ENCODE data around the gene SOX13. TPM values are rescaled to one million over a fixed set of nuclear protein-coding genes. Genes with fewer than 3 reads are reported as not detected.

The SOX13 gene
- total RNA-seq, 1 experiment from 2014 or later, result 31.5 TPM

DNA sequence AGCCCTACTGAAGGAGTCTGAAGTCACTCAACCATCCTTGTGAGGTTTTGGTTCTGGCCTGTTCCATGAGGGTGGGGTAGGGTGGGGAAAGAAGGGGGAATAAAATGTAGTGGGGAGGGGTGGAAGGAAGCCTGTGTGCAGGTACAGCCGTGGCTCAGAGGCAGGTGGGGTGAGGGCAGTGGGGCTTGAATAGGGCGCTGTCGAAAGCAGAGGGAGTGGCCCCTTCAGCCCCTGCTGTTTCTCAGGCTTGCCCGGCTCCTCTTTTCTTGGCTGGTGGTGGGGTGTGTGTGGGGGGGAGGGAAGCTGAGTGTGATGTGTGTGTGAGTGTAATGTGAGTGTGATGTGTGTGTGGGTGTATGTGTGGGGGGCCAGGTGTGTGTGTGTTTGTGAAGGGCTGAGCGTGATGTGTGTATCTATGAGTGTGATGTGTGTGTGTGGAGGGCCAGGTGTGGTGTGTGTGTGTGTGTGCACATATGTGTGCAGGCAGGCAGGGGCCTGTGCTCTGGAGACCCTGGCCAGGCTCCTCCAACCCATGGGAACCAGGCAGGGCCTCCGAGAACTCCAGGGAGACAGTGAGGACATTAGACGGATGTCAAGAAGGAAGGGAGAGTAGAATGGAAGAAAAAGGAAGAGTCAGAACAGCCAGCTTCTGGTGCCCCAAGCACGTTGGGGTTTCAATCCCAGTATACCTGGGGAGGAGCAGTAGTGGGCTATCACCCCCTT is 9.0 kb downstream of the SOX13 start:
- Mint-ChIP-seq H3K4me1 (ENCODE audit: low read depth, unreplicated experiment) (peaks cover 46% of the 10 kb centered on the region), H3K9me3 (ENCODE audit: unreplicated experiment) (no peaks in the 10 kb centered on the region), H3K4me3 (ENCODE audit: unreplicated experiment) (no peak overlapping the region), H3K36me3 (ENCODE audit: insufficient read depth, unreplicated experiment) (peaks cover 8% of the 10 kb centered on the region), H3K27me3 (ENCODE audit: insufficient read depth, unreplicated experiment) (no peaks in the 10 kb centered on the region), H3K27ac (ENCODE audit: unreplicated experiment) (peak overlapping the region; percentile 6)
- no peak overlapping the region for H3K4me3 ChIP-seq (ENCODE audit: low read depth, low read length)
- no peaks in the 10 kb centered on the region for H3K27me3 ChIP-seq (replicated peaks; ENCODE audit: control insufficient read depth, insufficient read depth, low read length)
- no peaks in the 10 kb centered on the region for H3K9me3 ChIP-seq
- ChIA-PET CTCF (no interaction called here), POLR2A (no interaction called here)
- intact Hi-C loops (cut with micrococcal nuclease; ENCODE audit: unreplicated experiment), result no loop called here
- H3K4me1 ChIP-seq, result peaks cover 47% of the 10 kb centered on the region
- no peaks in the 10 kb centered on the region; the same call in 1 of the 2 replicates for H3K36me3 ChIP-seq (ENCODE audit: control insufficient read depth, insufficient read depth, low read length)
- DNase-seq, result no peak
- TF ChIP-seq, protein P1, sequence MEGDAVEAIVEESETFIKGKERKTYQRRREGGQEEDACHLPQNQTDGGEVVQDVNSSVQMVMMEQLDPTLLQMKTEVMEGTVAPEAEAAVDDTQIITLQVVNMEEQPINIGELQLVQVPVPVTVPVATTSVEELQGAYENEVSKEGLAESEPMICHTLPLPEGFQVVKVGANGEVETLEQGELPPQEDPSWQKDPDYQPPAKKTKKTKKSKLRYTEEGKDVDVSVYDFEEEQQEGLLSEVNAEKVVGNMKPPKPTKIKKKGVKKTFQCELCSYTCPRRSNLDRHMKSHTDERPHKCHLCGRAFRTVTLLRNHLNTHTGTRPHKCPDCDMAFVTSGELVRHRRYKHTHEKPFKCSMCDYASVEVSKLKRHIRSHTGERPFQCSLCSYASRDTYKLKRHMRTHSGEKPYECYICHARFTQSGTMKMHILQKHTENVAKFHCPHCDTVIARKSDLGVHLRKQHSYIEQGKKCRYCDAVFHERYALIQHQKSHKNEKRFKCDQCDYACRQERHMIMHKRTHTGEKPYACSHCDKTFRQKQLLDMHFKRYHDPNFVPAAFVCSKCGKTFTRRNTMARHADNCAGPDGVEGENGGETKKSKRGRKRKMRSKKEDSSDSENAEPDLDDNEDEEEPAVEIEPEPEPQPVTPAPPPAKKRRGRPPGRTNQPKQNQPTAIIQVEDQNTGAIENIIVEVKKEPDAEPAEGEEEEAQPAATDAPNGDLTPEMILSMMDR (IDR thresholded peaks at IDR 0.05; ENCODE audit: insufficient read depth in 1 of 2, low read depth in 1 of 2, low read length in 1 of 2, severe bottlenecking in 1 of 2, unreplicated experiment in 1 of 2), result no peak
- no TSS peak for BruUV-seq (replicated peaks)

DNA sequence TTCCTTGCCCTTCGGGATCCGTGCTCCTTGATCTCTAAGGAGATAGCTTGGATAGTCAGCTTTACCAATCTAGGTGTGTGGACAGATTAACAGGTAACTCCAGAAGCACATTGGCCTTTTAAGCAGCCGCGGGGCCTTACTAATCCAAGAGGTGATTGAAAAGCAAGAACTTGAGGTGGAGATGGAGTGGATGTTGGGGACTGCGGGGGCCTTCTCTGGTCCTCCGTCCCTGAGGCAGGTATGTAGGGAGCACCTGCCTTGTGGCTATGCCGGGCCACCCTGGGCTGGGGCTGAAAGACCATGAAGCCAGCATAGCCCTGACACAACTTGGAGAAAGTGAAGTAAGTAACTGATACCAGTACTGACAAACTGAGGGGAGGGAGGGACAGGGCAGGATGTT is 10.6 kb downstream of the SOX13 start:
- peaks cover 5% of the 10 kb centered on the region for H3K36me3 Mint-ChIP-seq (ENCODE audit: insufficient read depth, unreplicated experiment)
- TF ChIP-seq, protein P1 (IDR thresholded peaks at IDR 0.05; ENCODE audit: insufficient read depth in 1 of 2, low read depth in 1 of 2, low read length in 1 of 2, severe bottlenecking in 1 of 2, unreplicated experiment in 1 of 2), result no peak
- intact Hi-C loops (cut with micrococcal nuclease; ENCODE audit: unreplicated experiment), result no loop called here
- ChIA-PET CTCF (interaction anchor here (0.5 kb wide), 1 partner anchor 214 kb away, joined by 3 read pairs; no protein-coding TSS in a partner anchor), POLR2A (no interaction called here)
- no TSS peak for BruUV-seq (replicated peaks)
- peaks cover 1% of the 10 kb centered on the region for H3K36me3 ChIP-seq (ENCODE audit: control insufficient read depth, insufficient read depth, low read length)
- H3K4me3 ChIP-seq (ENCODE audit: low read depth, low read length), result no peak overlapping the region
- H3K27ac Mint-ChIP-seq (ENCODE audit: unreplicated experiment), result peak overlapping the region; percentile 85
- no peaks in the 10 kb centered on the region for H3K9me3 Mint-ChIP-seq (ENCODE audit: unreplicated experiment)
- DNase-seq, result no peak
- H3K4me1 ChIP-seq, result peaks cover 41% of the 10 kb centered on the region
- H3K4me3 Mint-ChIP-seq (ENCODE audit: unreplicated experiment), result no peak overlapping the region
- no peaks in the 10 kb centered on the region for H3K27me3 ChIP-seq (replicated peaks; ENCODE audit: control insufficient read depth, insufficient read depth, low read length)
- H3K27me3 Mint-ChIP-seq (ENCODE audit: insufficient read depth, unreplicated experiment), result no peaks in the 10 kb centered on the region
- peaks cover 42% of the 10 kb centered on the region for H3K4me1 Mint-ChIP-seq (ENCODE audit: low read depth, unreplicated experiment)
- H3K9me3 ChIP-seq, result no peaks in the 10 kb centered on the region

- Mint-ChIP-seq H3K36me3 (ENCODE audit: insufficient read depth, unreplicated experiment) (peaks cover 5% of the 10 kb centered on the region), H3K4me1 (ENCODE audit: low read depth, unreplicated experiment) (peaks cover 42% of the 10 kb centered on the region), H3K27ac (ENCODE audit: unreplicated experiment) (peak overlapping the region; percentile 85), H3K27me3 (ENCODE audit: insufficient read depth, unreplicated experiment) (no peaks in the 10 kb centered on the region), H3K9me3 (ENCODE audit: unreplicated experiment) (no peaks in the 10 kb centered on the region), H3K4me3 (ENCODE audit: unreplicated experiment) (no peak overlapping the region)
- Histone ChIP-seq H3K4me1 (peaks cover 35% of the 10 kb centered on the region), H3K36me3 (ENCODE audit: control insufficient read depth, insufficient read depth, low read length) (peaks cover 1% of the 10 kb centered on the region), H3K9me3 (no peaks in the 10 kb centered on the region), H3K27me3 (replicated peaks; ENCODE audit: control insufficient read depth, insufficient read depth, low read length) (no peaks in the 10 kb centered on the region), H3K4me3 (ENCODE audit: low read depth, low read length) (no peak overlapping the region)
- ChIA-PET POLR2A (no interaction called here), CTCF (interaction anchor here (1.0 kb wide), 1 partner anchor 44 kb away, joined by 7 read pairs; no protein-coding TSS in a partner anchor)
- intact Hi-C loops (cut with micrococcal nuclease; ENCODE audit: unreplicated experiment), result no loop called here
- BruUV-seq (replicated peaks), result no TSS peak
- TF ChIP-seq, protein P1 (IDR thresholded peaks at IDR 0.05; ENCODE audit: insufficient read depth in 1 of 2, low read depth in 1 of 2, low read length in 1 of 2, severe bottlenecking in 1 of 2, unreplicated experiment in 1 of 2), result no peak
- peak; percentile 60 to 70 for DNase-seq
These were observed 11.4 kb downstream of the SOX13 start for GRCh38 chr1:204084247-204084772.
